ENCODE data around the gene LDHD. TPM values are rescaled to one million over a fixed set of nuclear protein-coding genes. Genes with fewer than 3 reads are reported as not detected.

The LDHD gene
- total RNA-seq, 1 donor from 2014 or later: not detected

DNA sequence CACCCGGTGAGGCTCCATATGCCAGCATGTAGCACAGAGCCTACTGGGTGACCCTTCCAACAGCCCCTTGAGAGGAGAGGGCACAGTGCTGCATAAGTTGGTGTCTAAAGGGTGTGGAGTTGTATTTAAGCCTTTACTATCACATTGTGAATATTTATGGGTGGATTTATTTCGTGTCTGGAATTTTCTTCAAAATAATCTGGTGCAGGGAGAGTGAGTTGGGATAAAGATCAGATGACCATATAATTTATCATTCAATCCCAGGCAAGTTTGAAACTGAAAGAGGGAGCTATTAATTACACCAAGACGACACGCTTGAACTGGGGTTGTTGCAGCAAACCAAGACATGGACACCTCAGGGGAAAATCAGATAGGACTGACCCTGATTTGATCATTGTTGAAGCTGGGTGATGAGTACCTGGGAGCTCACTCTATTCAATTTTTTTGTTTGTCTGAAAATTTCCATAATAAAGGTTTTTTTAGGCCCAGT, 42.2 kb downstream of the LDHD start:
- intact Hi-C loops (cut with micrococcal nuclease): loop anchor here (2.0 kb wide), 1 partner anchor 76 kb away; the partner anchor contains the start of gene ZNRF1
- TF ChIP-seq, protein P1, sequence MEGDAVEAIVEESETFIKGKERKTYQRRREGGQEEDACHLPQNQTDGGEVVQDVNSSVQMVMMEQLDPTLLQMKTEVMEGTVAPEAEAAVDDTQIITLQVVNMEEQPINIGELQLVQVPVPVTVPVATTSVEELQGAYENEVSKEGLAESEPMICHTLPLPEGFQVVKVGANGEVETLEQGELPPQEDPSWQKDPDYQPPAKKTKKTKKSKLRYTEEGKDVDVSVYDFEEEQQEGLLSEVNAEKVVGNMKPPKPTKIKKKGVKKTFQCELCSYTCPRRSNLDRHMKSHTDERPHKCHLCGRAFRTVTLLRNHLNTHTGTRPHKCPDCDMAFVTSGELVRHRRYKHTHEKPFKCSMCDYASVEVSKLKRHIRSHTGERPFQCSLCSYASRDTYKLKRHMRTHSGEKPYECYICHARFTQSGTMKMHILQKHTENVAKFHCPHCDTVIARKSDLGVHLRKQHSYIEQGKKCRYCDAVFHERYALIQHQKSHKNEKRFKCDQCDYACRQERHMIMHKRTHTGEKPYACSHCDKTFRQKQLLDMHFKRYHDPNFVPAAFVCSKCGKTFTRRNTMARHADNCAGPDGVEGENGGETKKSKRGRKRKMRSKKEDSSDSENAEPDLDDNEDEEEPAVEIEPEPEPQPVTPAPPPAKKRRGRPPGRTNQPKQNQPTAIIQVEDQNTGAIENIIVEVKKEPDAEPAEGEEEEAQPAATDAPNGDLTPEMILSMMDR (IDR thresholded peaks at IDR 0.05): no peak
- Mint-ChIP-seq H3K9me3 (no peaks in the 10 kb centered on the region), H3K27ac (no peak overlapping the region), H3K4me3 (no peak overlapping the region), H3K36me3 (ENCODE audit: low read depth) (no peaks in the 10 kb centered on the region), H3K4me1 (peaks cover 36% of the 10 kb centered on the region), H3K27me3 (peaks cover 24% of the 10 kb centered on the region)
- CTCF ChIA-PET: interaction anchor here (1.1 kb wide), 1 partner anchor 37 kb away, joined by 5 read pairs; no protein-coding TSS in a partner anchor
- no peak for DNase-seq
- POLR2A ChIA-PET: interaction anchor here (0.5 to 1.2 kb wide), 4 partner anchors 35 to 407 kb away, joined by 3 to 5 read pairs (median 4); partner anchors contain the start of gene RFWD3
- no peak for ATAC-seq (ENCODE audit: low read depth)

DNA sequence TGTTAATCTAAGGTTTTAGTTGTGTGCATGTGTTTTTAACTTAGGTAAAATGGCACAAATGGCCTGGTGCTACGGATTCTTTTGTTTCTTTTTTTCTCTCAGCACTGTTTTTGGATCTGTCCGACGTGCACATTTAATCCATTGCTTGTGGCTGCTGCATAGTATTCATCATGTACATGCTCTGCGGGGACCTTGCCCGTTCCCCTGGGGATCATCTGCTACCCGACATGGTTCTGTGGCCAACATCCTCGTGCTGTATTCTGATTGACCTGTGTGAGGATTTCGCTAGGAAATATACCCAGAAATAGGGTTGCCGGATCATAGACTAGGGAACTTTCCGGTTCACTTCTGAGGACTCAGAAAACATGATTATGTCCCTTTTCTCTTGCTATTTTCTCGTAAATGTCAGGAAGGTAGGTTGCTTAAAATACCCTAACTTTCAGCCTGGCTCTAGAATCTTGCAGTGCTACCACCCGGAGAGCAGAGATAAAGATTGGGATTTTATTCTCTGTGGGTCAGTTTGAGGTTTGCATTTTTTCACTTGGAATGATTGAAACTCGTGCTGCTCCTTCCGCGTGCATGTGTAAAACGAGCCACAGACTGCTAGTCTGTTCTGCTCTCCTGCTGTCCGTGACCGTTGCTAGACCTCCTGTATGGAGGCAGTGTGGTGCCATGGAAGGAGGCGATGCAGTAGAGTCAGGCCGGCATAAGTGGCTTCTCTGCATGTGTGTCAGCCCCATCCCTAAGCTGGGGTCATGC, 42.9 kb downstream of the LDHD start:
- Mint-ChIP-seq H3K4me3 (no peak overlapping the region), H3K27me3 (peaks cover 22% of the 10 kb centered on the region)

DNA sequence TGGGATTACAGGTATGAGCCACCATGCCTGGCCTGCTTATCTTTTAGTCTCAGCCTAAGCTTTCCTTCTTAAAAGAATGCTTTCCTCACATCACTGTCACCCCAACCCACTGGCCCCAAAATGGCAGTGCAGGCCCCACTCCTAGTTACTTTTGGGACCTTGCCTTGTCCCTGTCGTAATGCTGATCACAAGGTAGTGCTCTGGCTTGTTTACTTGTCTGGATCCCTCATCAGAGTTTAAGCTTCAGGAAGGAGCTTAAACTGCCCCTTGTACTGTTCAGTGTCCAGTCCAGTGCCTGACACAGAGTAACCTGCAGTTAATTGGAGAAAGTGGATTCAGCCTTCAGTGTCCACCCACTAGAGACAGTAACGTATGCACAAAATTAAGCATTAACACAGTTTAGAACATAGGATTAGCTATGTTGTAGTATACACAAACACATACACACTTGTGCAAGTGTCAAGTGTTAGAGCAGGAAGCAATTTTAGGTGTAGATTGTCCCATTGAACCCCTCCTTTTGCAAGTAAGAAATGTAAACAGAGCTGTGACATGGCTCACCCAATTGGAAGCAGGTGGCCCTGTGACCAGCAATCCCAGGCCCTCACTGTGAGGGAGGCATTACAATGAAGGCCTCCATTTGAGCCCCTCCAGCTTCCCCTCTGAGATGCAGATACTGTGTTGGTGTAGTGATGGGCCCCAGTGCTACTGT, 44.2 kb downstream of the LDHD start:
- TF ChIP-seq, protein P1 (IDR thresholded peaks at IDR 0.05): no peak
- Mint-ChIP-seq H3K27ac (no peak overlapping the region), H3K9me3 (no peaks in the 10 kb centered on the region), H3K4me3 (no peak overlapping the region), H3K36me3 (ENCODE audit: low read depth) (no peaks in the 10 kb centered on the region), H3K27me3 (peaks cover 17% of the 10 kb centered on the region), H3K4me1 (peaks cover 36% of the 10 kb centered on the region)
- intact Hi-C loops (cut with micrococcal nuclease): no loop called here
- DNase-seq (no peak), ATAC-seq (ENCODE audit: low read depth) (no peak)
- CTCF ChIA-PET: no interaction called here
- POLR2A ChIA-PET: interaction anchor here (0.7 kb wide), 1 partner anchor 774 kb away, joined by 3 read pairs; no protein-coding TSS in a partner anchor

More for the DNA sequence above, 42.9 kb downstream of the LDHD start:
- TF ChIP-seq, protein P1 (IDR thresholded peaks at IDR 0.05): no peak
- ATAC-seq (ENCODE audit: low read depth) (no peak), DNase-seq (no peak)
- H3K36me3 Mint-ChIP-seq (ENCODE audit: low read depth): no peaks in the 10 kb centered on the region
- no peaks in the 10 kb centered on the region for H3K9me3 Mint-ChIP-seq
- no peak overlapping the region for H3K27ac Mint-ChIP-seq
- CTCF ChIA-PET: no interaction called here
- POLR2A ChIA-PET: no interaction called here
- peaks cover 36% of the 10 kb centered on the region for H3K4me1 Mint-ChIP-seq
- intact Hi-C loops (cut with micrococcal nuclease): loop anchor here (2.0 kb wide), 1 partner anchor 75 kb away; the partner anchor contains the start of gene ZNRF1

DNA sequence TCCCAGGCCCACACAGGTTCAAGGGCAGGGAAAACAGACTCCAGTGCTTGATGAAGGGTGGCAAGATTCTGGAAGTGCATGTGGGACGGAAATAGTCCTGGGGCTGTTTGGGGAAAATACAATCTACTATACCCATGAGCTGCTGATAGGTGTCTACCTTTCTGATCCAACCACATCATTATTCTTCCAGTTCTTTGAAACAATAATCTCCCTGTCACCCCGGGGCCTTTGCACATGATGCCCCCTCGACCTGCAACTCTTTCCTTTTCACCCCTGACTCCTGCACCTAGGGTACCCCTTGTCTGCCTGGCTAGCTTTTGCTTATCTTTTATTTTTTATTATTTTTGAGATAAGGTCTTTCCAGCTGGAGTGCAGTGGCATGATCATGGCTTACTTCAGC, 45.0 kb downstream of the LDHD start:
- ChIA-PET CTCF (no interaction called here), POLR2A (no interaction called here)
- DNase-seq (no peak), ATAC-seq (ENCODE audit: low read depth) (no peak)
- Mint-ChIP-seq H3K27ac (no peak overlapping the region), H3K4me3 (no peak overlapping the region), H3K4me1 (peaks cover 33% of the 10 kb centered on the region), H3K27me3 (peaks cover 13% of the 10 kb centered on the region), H3K36me3 (ENCODE audit: low read depth) (no peaks in the 10 kb centered on the region), H3K9me3 (no peaks in the 10 kb centered on the region)
- TF ChIP-seq, protein P1 (IDR thresholded peaks at IDR 0.05): no peak
- intact Hi-C loops (cut with micrococcal nuclease): no loop called here
